HL-60 (cell line): ENCODE measurements around the gene CUL2.

Experiments
- DNase-seq, 2 experiments: peaks; one replicate each; pipeline ENCODE4 v3.0.0-alpha.2; 2010 to 2020; ENCODE audit warnings: low read depth in 1 of 2, low spot score in 1 of 2
- H3K27ac ChIP-seq: fragments of 250-450 bp; sonication (Bioruptor Pico); replicated peaks from 2 replicates; pipeline ENCODE4 v1.5.1; 2020; ENCODE audit warnings: mild to moderate bottlenecking, moderate library complexity
- H3K27me3 ChIP-seq: fragments of 250-450 bp; sonication (Bioruptor Pico); 2 replicates; pipeline ENCODE4 v1.5.1; 2021; ENCODE audit warnings: mild to moderate bottlenecking, moderate library complexity; ENCODE audit not compliant: insufficient read depth, poor library complexity, severe bottlenecking
- H3K4me3 ChIP-seq: replicated peaks from 2 replicates; pipeline ENCODE4 v1.5.1; 2011; ENCODE audit warnings: mild to moderate bottlenecking, control low read depth, low read length; ENCODE audit not compliant: insufficient read depth
- GABPA ChIP-seq: IDR thresholded peaks from 2 replicates; pipeline ENCODE4 v1.6.1; 2012; ENCODE audit warnings: low read depth
- POLR2AphosphoS5 ChIP-seq: IDR thresholded peaks from 2 replicates; pipeline ENCODE4 v1.6.1; 2012; ENCODE audit warnings: low read depth
- SPI1 ChIP-seq: IDR thresholded peaks from 2 replicates; pipeline ENCODE4 v1.6.1; 2012; ENCODE audit warnings: low read depth, mild to moderate bottlenecking, borderline replicate concordance
- TF ChIP-seq, protein P1 (sequence below): IDR thresholded peaks from one replicate; pipeline ENCODE4 v1.5.1; 2011; ENCODE audit warnings: low read length, control low read depth, inconsistent platforms; ENCODE audit not compliant: insufficient read depth
- TF ChIP-seq, protein P2 (sequence below): IDR thresholded peaks from 2 replicates; pipeline ENCODE4 v1.6.1; 2012; ENCODE audit warnings: low read depth; ENCODE audit not compliant: insufficient replicate concordance

The CUL2 gene

DNA sequence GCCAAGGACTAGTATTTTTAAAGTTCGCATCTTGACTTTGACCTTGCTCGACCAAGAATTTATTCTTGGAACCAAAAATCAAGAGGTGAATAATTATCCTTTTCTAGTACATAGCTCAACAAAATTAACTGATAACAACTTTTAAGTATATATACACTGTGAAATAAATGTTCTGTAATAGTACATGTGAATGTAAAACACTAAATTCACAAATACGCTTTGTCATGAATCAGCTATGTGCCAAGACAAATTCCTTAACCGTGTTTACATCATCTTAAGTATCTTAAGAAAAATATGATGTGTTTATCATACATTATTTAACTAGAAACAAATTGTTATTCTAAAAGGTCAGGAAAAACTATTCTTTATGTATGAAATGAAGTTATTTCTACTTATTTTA is 83.3 kb downstream of the CUL2 start:
- H3K4me3 ChIP-seq = no peak overlapping the region
- no peaks in the 10 kb centered on the region for H3K27me3 ChIP-seq
- DNase-seq = no peak
- TF ChIP-seq, protein P1, sequence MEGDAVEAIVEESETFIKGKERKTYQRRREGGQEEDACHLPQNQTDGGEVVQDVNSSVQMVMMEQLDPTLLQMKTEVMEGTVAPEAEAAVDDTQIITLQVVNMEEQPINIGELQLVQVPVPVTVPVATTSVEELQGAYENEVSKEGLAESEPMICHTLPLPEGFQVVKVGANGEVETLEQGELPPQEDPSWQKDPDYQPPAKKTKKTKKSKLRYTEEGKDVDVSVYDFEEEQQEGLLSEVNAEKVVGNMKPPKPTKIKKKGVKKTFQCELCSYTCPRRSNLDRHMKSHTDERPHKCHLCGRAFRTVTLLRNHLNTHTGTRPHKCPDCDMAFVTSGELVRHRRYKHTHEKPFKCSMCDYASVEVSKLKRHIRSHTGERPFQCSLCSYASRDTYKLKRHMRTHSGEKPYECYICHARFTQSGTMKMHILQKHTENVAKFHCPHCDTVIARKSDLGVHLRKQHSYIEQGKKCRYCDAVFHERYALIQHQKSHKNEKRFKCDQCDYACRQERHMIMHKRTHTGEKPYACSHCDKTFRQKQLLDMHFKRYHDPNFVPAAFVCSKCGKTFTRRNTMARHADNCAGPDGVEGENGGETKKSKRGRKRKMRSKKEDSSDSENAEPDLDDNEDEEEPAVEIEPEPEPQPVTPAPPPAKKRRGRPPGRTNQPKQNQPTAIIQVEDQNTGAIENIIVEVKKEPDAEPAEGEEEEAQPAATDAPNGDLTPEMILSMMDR = no peak
- TF ChIP-seq POLR2AphosphoS5 = no peak
- TF ChIP-seq GABPA = no peak
- TF ChIP-seq, protein P2, sequence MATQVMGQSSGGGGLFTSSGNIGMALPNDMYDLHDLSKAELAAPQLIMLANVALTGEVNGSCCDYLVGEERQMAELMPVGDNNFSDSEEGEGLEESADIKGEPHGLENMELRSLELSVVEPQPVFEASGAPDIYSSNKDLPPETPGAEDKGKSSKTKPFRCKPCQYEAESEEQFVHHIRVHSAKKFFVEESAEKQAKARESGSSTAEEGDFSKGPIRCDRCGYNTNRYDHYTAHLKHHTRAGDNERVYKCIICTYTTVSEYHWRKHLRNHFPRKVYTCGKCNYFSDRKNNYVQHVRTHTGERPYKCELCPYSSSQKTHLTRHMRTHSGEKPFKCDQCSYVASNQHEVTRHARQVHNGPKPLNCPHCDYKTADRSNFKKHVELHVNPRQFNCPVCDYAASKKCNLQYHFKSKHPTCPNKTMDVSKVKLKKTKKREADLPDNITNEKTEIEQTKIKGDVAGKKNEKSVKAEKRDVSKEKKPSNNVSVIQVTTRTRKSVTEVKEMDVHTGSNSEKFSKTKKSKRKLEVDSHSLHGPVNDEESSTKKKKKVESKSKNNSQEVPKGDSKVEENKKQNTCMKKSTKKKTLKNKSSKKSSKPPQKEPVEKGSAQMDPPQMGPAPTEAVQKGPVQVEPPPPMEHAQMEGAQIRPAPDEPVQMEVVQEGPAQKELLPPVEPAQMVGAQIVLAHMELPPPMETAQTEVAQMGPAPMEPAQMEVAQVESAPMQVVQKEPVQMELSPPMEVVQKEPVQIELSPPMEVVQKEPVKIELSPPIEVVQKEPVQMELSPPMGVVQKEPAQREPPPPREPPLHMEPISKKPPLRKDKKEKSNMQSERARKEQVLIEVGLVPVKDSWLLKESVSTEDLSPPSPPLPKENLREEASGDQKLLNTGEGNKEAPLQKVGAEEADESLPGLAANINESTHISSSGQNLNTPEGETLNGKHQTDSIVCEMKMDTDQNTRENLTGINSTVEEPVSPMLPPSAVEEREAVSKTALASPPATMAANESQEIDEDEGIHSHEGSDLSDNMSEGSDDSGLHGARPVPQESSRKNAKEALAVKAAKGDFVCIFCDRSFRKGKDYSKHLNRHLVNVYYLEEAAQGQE = no peak
- no peak for TF ChIP-seq SPI1
- peak overlapping the region; percentile 77 for H3K27ac ChIP-seq

DNA sequence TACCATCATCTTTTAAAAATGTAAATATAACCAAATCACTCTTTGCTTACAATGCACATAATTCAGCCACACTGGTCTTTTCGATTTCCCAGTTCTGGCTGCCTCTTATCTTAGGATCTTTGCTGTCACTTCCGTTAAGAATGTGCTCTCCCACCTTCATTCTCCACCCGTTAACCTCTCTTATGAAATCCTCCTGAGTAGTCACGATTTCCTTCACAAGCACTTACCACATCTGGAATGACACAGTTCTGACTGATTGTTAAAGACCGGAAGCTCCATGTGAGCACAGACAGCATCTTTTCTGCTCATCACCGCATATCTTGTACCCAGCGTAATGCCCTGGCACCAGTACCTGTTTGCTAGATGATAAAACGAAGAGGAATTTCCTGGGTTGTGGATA is 84.3 kb downstream of the CUL2 start:
- peak overlapping the region; percentile 77 for H3K27ac ChIP-seq
- no peaks in the 10 kb centered on the region for H3K27me3 ChIP-seq
- no peak overlapping the region for H3K4me3 ChIP-seq
- peak; percentile 89 to 96 for DNase-seq
- TF ChIP-seq, protein P2 = peak; percentile 23
- TF ChIP-seq SPI1 (peak; percentile 36; the same call in 1 of the 2 replicates), GABPA (peak; percentile 66), POLR2AphosphoS5 (peak; percentile 93)
- TF ChIP-seq, protein P1 = no peak

DNA sequence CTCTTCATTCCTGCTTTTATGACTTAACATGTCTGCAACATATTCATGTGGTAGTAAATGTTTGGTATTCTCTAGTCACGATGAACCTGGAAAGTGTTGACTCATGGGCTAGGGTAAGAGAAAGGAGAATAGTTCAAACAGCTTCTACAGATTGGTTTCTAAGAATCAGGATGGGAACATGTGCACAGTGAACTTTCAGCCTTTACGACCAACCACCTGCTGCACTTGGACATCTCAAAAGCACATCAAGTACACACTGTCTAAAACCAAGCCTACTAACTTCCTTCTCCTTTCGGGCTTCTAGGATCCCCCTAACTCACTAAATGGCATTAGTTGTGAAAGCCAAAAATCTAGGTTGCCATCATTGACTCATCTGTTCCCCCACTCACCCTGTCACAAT is 85.5 kb downstream of the CUL2 start:
- no peak overlapping the region for H3K4me3 ChIP-seq
- DNase-seq = peak; percentile 37 to 61
- TF ChIP-seq, protein P1 = no peak
- TF ChIP-seq SPI1 = no peak
- TF ChIP-seq POLR2AphosphoS5 = no peak
- no peak for TF ChIP-seq GABPA
- no peaks in the 10 kb centered on the region for H3K27me3 ChIP-seq
- H3K27ac ChIP-seq = peak overlapping the region; percentile 77

DNA sequence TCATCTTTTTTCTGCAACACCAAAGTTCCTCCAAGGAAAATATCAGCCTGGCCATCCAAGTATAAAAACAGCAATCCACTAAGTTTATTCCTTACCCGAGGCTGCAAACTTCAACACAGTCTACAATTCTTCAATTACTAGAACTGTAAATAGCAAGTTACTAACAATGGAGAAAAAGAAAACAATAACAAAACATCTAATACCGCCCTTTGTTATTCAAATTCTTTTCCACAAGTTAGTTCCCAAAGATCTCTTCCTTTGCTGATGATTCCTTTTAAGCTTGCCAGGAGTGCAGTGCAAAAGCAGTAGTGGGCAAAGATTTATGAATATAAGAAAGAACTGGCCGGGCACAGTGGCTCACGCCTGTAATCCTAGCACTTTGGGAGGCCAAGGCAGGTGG is 86.2 kb downstream of the CUL2 start:
- DNase-seq = no peak
- no peak for TF ChIP-seq POLR2AphosphoS5
- TF ChIP-seq, protein P1 = no peak
- TF ChIP-seq SPI1 = no peak
- TF ChIP-seq, protein P2 = no peak
- no peak for TF ChIP-seq GABPA
- Histone ChIP-seq H3K27ac (peak overlapping the region; percentile 77), H3K4me3 (no peak overlapping the region), H3K27me3 (no peaks in the 10 kb centered on the region)
